Measurements from ENCODE around the gene PPP2R3B.
"Not testable (repeated sequence)": the region's sequence is repeated elsewhere in the genome, so short reads cannot be mapped to it uniquely, and the experiment has no call there.

The PPP2R3B gene

GRCh38 chrX:418927-419729, 32.4 kb upstream of the PPP2R3B start:
- no peak for DNase-seq (ENCODE audit: low spot score)
- TF ChIP-seq CTCF (IDR thresholded peaks at IDR 0.05; ENCODE audit: extremely low read depth, missing control alignments), result no peak

GRCh38 chrX:415498-415897, 28.8 kb upstream of the PPP2R3B start:
- DNase-seq (ENCODE audit: low spot score), result not testable (repeated sequence)

- DNase-seq (ENCODE audit: low spot score), result no peak
Measured at GRCh38 chrX:413322-414201, 26.9 kb upstream of the PPP2R3B start.

GRCh38 chrX:410296-410695, 23.6 kb upstream of the PPP2R3B start:
- DNase-seq (ENCODE audit: low spot score), result no peak
- TF ChIP-seq CTCF (IDR thresholded peaks at IDR 0.05; ENCODE audit: extremely low read depth, missing control alignments), result no peak

More at GRCh38 chrX:413322-414201, 26.9 kb upstream of the PPP2R3B start:
- no peak for TF ChIP-seq CTCF (IDR thresholded peaks at IDR 0.05; ENCODE audit: extremely low read depth, missing control alignments)

- TF ChIP-seq CTCF (IDR thresholded peaks at IDR 0.05; ENCODE audit: extremely low read depth, missing control alignments), result no peak
- no peak for DNase-seq (ENCODE audit: low spot score)
Measured at GRCh38 chrX:405149-405548, 18.4 kb upstream of the PPP2R3B start.

- no peak for TF ChIP-seq CTCF (IDR thresholded peaks at IDR 0.05; ENCODE audit: extremely low read depth, missing control alignments)
Measured at GRCh38 chrX:404656-405055, 17.9 kb upstream of the PPP2R3B start.

GRCh38 chrX:402857-403256, 16.1 kb upstream of the PPP2R3B start:
- TF ChIP-seq CTCF (IDR thresholded peaks at IDR 0.05; ENCODE audit: extremely low read depth, missing control alignments), result no peak
- no peak for DNase-seq (ENCODE audit: low spot score)

More at GRCh38 chrX:404656-405055, 17.9 kb upstream of the PPP2R3B start:
- no peak for DNase-seq (ENCODE audit: low spot score)
